Measurements from ENCODE around the gene NEB. TPM values are rescaled to one million over a fixed set of nuclear protein-coding genes. Genes with fewer than 3 reads are reported as not detected.
A peak's percentile ranks its signal among the peaks of the same experiment; 100 is the strongest.
"Not testable (repeated sequence)": the region's sequence is repeated elsewhere in the genome, so short reads cannot be mapped to it uniquely, and the experiment has no call there.

The NEB gene
- total and polyA plus RNA-seq, 2 experiments from 2014 or later, result 0.40 to 1.2 TPM

DNA sequence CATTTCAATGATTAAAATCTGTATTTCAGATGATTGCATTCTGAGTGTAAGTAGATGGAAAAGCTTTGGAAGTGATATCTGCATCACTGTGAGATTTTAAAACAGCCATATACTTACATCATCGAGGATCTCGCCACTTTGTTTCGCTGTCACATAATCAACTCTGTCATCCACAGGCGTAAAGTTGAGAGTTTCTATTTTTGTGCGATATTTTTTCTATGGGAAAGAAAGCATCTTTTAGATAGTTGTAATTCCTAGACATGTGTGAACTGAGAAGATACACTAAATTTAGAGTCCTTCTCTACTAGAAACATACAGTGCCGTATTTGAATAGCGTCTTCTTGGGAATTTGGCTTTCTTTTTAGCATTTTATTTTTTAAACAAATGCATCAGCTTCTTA is 165.8 kb downstream of the NEB start:
- no peak overlapping the region for H3K27ac ChIP-seq
- no peak for DNase-seq (ENCODE audit: low read depth in 1 of 2, low spot score in 1 of 2)
- H3K4me3 ChIP-seq, result no peak overlapping the region
- H3K27me3 ChIP-seq, result no peaks in the 10 kb centered on the region
- TF ChIP-seq, protein P1, sequence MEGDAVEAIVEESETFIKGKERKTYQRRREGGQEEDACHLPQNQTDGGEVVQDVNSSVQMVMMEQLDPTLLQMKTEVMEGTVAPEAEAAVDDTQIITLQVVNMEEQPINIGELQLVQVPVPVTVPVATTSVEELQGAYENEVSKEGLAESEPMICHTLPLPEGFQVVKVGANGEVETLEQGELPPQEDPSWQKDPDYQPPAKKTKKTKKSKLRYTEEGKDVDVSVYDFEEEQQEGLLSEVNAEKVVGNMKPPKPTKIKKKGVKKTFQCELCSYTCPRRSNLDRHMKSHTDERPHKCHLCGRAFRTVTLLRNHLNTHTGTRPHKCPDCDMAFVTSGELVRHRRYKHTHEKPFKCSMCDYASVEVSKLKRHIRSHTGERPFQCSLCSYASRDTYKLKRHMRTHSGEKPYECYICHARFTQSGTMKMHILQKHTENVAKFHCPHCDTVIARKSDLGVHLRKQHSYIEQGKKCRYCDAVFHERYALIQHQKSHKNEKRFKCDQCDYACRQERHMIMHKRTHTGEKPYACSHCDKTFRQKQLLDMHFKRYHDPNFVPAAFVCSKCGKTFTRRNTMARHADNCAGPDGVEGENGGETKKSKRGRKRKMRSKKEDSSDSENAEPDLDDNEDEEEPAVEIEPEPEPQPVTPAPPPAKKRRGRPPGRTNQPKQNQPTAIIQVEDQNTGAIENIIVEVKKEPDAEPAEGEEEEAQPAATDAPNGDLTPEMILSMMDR (IDR thresholded peaks at IDR 0.05; ENCODE audit: low read depth, low read length), result no peak
- no peaks in the 10 kb centered on the region for H3K9me3 ChIP-seq (ENCODE audit: low read depth)
- no peaks in the 10 kb centered on the region for H3K36me3 ChIP-seq
- no peaks in the 10 kb centered on the region for H3K4me1 ChIP-seq (ENCODE audit: low read depth)

DNA sequence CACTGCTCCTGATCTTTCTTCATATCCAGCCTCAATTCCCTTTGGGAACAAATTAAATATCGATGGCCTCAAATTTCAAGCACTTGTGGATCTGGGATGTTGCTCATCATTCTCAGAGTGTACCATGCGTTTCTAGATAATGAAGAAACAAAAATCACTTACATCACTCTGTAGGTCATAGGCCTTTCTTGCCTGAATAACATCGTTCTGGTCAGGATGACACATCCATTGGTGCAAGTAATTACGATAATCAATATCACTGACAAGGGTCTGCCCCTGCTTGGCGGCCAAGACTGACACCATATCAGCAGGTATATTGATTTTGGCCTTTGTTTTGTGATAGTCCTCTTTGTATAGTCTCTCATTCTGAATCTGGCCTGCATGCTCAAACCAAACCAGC is 167.3 kb downstream of the NEB start:
- no peaks in the 10 kb centered on the region for H3K36me3 ChIP-seq
- TF ChIP-seq, protein P1 (IDR thresholded peaks at IDR 0.05; ENCODE audit: low read depth, low read length), result no peak
- no peak overlapping the region for H3K27ac ChIP-seq

DNA sequence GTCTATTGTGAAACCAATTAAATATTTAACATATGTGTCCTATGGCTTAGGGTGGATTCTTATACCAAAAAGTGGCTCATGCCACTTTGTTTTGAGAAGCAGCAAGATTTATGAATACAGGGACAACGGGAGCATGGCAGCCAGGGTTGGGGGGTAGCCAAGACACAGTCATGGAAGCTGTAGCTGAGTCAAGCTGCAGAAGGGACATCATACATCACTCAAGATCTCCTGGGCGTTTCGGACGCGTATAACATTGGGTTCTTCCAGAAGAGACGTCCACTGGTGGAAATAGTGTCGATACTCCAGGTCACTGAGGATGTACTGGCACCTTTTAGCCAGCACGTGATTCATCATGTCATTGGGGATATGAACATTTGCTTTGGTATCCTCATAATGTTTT is 171.9 kb downstream of the NEB start:
- H3K27me3 ChIP-seq, result no peaks in the 10 kb centered on the region
- TF ChIP-seq, protein P1 (IDR thresholded peaks at IDR 0.05; ENCODE audit: low read depth, low read length), result no peak
- H3K4me1 ChIP-seq (ENCODE audit: low read depth), result peaks cover 6% of the 10 kb centered on the region
- no peaks in the 10 kb centered on the region for H3K9me3 ChIP-seq (ENCODE audit: low read depth)
- no peak for DNase-seq (ENCODE audit: low read depth in 1 of 2, low spot score in 1 of 2)
- H3K27ac ChIP-seq, result no peak overlapping the region
- H3K36me3 ChIP-seq, result no peaks in the 10 kb centered on the region
- no peak overlapping the region for H3K4me3 ChIP-seq

More for the DNA sequence above, 167.3 kb downstream of the NEB start:
- Histone ChIP-seq H3K4me1 (ENCODE audit: low read depth) (no peaks in the 10 kb centered on the region), H3K27me3 (no peaks in the 10 kb centered on the region), H3K4me3 (no peak overlapping the region), H3K9me3 (ENCODE audit: low read depth) (no peaks in the 10 kb centered on the region)
- DNase-seq (ENCODE audit: low read depth in 1 of 2, low spot score in 1 of 2), result no peak

DNA sequence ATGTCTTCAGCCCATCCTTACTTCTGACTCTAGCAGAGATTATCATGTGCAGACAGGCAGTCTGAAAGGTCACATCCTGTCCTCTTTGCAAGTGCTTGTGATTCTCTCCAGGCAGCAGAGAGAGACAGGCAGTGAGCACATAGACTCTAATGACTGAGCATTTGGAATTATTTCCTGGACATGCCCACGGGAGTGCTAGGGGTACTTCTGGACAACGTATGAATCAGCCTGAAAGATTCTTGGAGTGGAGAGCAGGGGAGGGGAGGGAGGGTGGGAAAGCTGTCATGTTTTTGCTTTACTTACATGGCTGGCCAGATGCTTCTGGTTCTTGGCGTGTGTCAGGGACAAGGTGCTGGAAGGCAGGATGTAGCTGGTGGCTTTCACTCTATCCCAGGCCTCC is 174.0 kb downstream of the NEB start:
- TF ChIP-seq, protein P1 (IDR thresholded peaks at IDR 0.05; ENCODE audit: low read depth, low read length), result no peak
- H3K4me1 ChIP-seq (ENCODE audit: low read depth), result peaks cover 6% of the 10 kb centered on the region
- no peak overlapping the region for H3K4me3 ChIP-seq
- no peaks in the 10 kb centered on the region for H3K9me3 ChIP-seq (ENCODE audit: low read depth)
- H3K27me3 ChIP-seq, result peaks cover under 1% of the 10 kb centered on the region
- DNase-seq (ENCODE audit: low read depth in 1 of 2, low spot score in 1 of 2), result peak; percentile 49 to 77
- H3K27ac ChIP-seq, result peak overlapping the region; percentile 21
- no peaks in the 10 kb centered on the region for H3K36me3 ChIP-seq

DNA sequence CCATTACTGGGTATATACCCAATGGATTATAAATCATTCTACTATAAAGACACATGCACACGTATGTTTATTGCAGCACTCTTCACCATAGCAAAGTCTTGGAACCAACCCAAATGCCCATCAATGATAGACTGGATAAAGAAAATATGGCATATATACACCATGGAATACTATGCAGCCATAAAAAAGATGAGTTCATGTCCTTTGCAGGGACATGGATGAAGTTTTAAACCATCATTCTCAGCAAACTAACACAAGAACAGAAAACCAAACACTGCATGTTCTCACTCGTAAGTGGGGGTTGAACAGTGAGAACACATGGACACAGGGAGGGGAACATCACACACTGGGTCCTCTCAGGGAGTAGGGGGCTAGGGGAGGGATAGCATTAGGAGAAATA is 174.8 kb downstream of the NEB start:
- not testable (repeated sequence) for H3K4me1 ChIP-seq (ENCODE audit: low read depth); DNase-seq (ENCODE audit: low read depth in 1 of 2, low spot score in 1 of 2); H3K27ac ChIP-seq; H3K36me3 ChIP-seq; H3K9me3 ChIP-seq (ENCODE audit: low read depth); H3K27me3 ChIP-seq; H3K4me3 ChIP-seq

DNA sequence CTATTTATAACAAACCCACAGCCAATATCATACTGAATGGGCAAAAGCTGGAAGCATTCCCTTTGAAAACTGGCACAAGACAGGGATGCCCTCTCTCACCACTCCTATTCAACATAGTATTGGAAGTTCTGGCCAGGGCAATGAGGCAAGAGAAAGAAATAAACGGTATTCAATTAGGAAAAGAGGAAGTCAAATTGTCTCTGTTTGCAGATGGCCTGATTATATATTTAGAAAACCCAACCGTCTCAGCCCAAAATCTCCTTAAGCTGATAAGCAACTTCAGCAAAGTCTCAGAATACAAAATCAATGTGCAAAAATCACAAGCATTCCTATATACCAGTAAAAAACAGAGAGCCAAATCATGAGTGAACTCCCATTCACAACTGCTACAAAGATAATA is 176.4 kb downstream of the NEB start:
- H3K9me3 ChIP-seq (ENCODE audit: low read depth); H3K27me3 ChIP-seq; H3K27ac ChIP-seq; DNase-seq (ENCODE audit: low read depth in 1 of 2, low spot score in 1 of 2); H3K36me3 ChIP-seq; H3K4me1 ChIP-seq (ENCODE audit: low read depth); H3K4me3 ChIP-seq: not testable (repeated sequence)

DNA sequence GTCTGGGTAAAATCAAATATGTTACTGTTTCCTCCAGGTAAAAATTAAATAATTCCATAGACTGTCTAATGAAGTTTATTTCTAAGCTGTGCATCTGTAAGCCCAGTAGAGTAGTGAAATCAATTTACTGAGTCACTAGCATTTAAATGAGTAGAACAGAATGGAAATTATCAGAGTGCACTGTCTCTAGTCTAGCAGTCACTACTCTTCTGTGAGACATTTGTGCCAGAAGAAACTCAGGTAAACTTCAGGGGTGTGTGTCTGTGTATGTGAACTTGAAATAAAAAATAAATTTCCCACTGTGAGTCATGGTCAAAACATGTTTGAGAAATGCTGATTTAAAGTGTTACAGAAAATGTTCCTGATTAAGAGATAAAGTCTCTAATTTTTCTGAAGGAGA is 178.2 kb downstream of the NEB start:
- Histone ChIP-seq H3K4me1 (ENCODE audit: low read depth) (peaks cover 6% of the 10 kb centered on the region), H3K4me3 (no peak overlapping the region), H3K9me3 (ENCODE audit: low read depth) (no peaks in the 10 kb centered on the region), H3K27me3 (peaks cover 5% of the 10 kb centered on the region), H3K36me3 (no peaks in the 10 kb centered on the region), H3K27ac (no peak overlapping the region)
- DNase-seq (ENCODE audit: low read depth in 1 of 2, low spot score in 1 of 2), result no peak
- TF ChIP-seq, protein P1 (IDR thresholded peaks at IDR 0.05; ENCODE audit: low read depth, low read length), result no peak
